GM10266 (cell line): ENCODE measurements around the gene DSTYK.

Source experiments
- DNase-seq: peaks from one replicate; pipeline ENCODE4 v3.0.0; 2012; ENCODE audit errors: extremely low spot score
- CTCF ChIP-seq: IDR thresholded peaks from 2 replicates; pipeline ENCODE4 v1.5.1; 2012; ENCODE audit warnings: mild to moderate bottlenecking, low read depth; ENCODE audit not compliant: control insufficient read depth, insufficient read depth; ENCODE audit errors: missing control alignments

Gene DSTYK

GRCh38 chr1:205122489-205122882, 89.0 kb downstream of the DSTYK start:
- TF ChIP-seq CTCF: no peak
- no peak for DNase-seq

- peak; percentile 82 for DNase-seq
- TF ChIP-seq CTCF: peak; percentile 83
These were observed 89.6 kb downstream of the DSTYK start, which contains the start of gene RBBP5 for GRCh38 chr1:205121660-205122488. RBBP5 (minus strand) TSS chr1:205121978; CDS start chr1:205121873, 105 bp downstream.

- TF ChIP-seq CTCF: no peak
- DNase-seq: no peak
These were observed 92.8 kb downstream of the DSTYK start for GRCh38 chr1:205118752-205119151.

GRCh38 chr1:205111354-205111753, 100.1 kb downstream of the DSTYK start:
- TF ChIP-seq CTCF: no peak
- no peak for DNase-seq

DNA sequence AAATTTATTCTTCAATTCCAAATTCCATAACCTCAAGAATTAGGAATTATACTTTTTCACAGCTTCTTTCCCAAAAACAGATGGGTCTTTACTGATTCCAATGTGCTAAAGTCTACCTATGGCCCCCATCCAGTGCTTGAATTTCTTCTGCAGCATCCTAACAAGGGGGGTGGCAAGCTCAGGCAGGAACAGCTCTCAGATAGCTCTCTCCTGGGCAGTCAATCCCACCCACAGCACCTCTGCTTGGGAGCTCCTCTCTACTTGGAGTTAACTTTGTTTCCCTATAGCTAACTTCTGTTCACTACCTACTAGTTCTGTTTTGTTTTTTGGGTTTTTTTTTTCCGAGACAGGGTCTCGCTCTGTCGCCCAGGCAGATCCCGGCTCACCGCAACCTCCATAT, 101.8 kb downstream of the DSTYK start:
- no peak for TF ChIP-seq CTCF
- no peak for DNase-seq

DNA sequence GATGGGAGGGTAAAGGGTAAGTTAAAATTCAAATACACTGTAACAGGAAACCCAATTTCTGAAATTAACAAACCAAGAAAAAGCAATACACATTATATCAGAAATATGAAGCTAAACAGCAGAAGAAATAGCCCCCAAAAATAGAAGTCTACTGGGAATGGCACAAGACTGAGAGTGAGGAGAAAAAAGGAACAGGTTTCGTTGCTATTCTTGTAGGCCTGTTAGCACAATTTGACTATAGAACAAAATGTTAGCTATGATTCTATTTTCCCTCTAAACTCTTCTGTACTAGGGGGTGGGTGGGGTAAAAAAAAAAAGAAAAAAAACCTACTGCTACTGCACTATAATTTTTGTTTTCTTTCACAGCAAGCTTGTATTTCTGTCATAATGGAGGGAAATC, 102.2 kb downstream of the DSTYK start:
- TF ChIP-seq CTCF: no peak

DNA sequence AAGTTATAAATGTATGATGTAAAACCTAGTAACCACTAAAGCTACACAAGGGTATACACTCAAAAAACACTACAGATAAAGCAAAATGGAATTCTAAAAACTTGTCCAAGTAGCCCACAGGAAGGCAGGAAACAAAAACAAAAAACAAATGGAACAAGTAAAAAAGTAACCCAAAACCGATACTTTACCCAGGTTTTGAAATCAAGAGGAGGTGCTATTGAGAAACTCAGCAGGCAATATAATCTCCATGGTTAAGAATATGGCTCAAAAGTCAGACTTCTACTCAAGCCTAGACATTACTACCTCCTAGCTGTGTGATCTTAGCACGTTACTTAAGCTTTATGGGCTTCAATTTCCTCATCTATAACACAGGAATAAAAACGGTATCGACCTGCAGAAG, 103.0 kb downstream of the DSTYK start:
- DNase-seq: no peak
- TF ChIP-seq CTCF: no peak

More for the DNA sequence above, 102.2 kb downstream of the DSTYK start:
- no peak for DNase-seq
